ENCODE measurements around the gene NXNL1.

Gene NXNL1

DNA sequence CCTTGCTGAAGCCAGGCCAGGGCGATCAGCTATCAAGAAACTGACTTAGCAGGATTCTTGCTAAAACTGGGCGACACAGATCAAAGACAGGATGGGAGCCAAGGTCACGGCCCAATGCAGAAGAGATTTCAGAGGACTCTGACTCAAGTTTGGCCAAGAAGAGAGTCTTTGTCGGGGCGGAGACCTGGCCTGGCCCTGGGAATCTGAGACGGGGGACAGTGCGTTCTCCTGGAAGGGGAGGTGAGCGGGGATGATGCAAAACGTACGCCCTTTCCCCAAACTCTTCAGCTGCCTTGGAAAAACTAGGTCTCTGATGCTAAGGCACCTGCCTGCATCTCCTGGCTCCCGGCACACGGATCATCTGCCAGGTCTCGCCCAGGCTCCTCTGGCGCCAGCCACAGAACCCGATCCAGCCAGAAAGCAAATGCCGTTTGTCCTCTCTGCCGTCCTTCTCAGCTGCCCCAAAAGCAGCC, 31.0 kb downstream of the NXNL1 start:
- no peak overlapping the region for H3K9ac ChIP-seq (ENCODE audit: low read length)
- H3K27me3 ChIP-seq (replicated peaks; ENCODE audit: control insufficient read depth, insufficient read depth, low read length) = no peaks in the 10 kb centered on the region

DNA sequence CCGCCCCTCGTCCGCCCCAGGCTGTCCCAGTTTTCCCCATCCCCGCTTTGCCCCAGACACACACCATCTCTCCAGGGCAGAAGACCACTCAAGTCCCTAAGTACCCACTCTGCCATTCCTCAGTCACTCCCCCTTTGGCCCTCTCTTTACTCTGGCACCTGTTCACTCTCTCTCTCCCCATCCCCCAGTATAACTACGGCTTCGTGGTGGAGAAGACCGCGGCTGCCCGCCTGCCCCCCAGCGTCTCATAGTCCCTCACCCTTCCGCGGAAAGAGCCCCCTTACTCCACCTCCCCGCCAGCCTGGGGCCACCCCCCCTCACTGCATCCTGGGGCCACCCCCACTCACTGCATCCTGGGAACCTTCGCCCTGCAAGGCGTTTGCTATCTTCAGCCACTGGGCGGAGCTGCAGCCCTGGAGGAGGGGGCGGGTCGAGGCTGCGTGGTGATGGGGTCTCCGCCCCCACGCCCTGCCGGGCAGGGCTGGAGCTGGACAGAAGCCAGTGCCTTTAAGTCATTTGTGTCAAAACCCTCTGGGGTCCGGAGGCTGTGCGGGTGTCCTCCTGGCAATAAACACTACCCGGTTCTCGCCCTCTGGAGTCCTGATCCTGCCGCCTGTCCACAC, 35.9 kb downstream of the NXNL1 start:
- peak; percentile 19 for DNase-seq (ENCODE audit: low read depth)
- no peak overlapping the region for H3K4me3 ChIP-seq (ENCODE audit: low read length)
- no peaks in the 10 kb centered on the region for H3K9me3 ChIP-seq (ENCODE audit: control insufficient read depth, low read length)
- no peak overlapping the region for H3K9ac ChIP-seq (ENCODE audit: low read length)
- H3K36me3 ChIP-seq (ENCODE audit: control insufficient read depth, insufficient read depth, low read length, severe bottlenecking) = peaks cover 6% of the 10 kb centered on the region
- H3K4me1 ChIP-seq (ENCODE audit: control insufficient read depth, insufficient read depth, low read length) = peaks cover 12% of the 10 kb centered on the region
- no peaks in the 10 kb centered on the region for H3K27me3 ChIP-seq (replicated peaks; ENCODE audit: control insufficient read depth, insufficient read depth, low read length)

More for the DNA sequence above, 31.0 kb downstream of the NXNL1 start:
- H3K9me3 ChIP-seq (ENCODE audit: control insufficient read depth, low read length) = no peaks in the 10 kb centered on the region
- H3K4me1 ChIP-seq (ENCODE audit: control insufficient read depth, insufficient read depth, low read length) = peaks cover 9% of the 10 kb centered on the region
- H3K36me3 ChIP-seq (ENCODE audit: control insufficient read depth, insufficient read depth, low read length, severe bottlenecking) = no peaks in the 10 kb centered on the region
- no peak overlapping the region for H3K4me3 ChIP-seq (ENCODE audit: low read length)
- no peak for DNase-seq (ENCODE audit: low read depth)

DNA sequence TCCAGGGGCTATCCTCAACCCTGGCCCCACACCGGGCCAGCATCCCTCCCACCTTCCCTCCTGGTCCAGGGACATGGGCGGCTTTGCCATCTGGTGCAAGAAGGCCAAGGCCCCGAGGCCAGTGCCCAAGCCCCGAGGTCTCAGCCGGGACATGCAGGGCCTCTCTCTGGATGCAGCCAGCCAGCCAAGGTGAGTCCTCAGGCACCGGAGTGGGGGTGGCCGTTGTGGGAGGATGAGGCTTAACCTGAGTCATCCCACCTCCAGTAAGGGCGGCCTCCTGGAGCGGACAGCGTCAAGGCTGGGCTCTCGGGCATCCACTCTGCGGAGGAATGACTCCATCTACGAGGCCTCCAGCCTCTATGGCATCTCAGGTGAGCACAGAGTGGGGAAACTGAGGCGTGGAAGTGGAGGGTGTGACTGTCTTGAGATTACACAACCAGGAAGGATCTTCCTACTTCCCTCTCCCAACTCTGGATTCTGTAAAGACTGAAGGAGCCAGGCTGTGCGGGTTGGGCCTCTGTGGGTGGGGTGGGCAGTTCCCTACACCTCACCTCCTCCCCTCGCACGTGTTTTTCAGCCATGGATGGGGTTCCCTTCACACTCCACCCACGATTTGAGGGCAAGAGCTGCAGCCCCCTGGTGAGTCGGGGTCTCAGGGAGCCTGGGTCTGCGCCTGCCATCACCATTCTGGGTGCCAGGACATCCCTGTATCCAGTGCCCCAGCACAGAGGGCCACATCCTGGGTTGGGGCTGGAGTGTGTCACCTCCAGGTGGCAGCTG, 37.1 kb downstream of the NXNL1 start:
- no peaks in the 10 kb centered on the region for H3K27me3 ChIP-seq (replicated peaks; ENCODE audit: control insufficient read depth, insufficient read depth, low read length)
- DNase-seq (ENCODE audit: low read depth) = no peak
- H3K9me3 ChIP-seq (ENCODE audit: control insufficient read depth, low read length) = no peaks in the 10 kb centered on the region
- peaks cover 14% of the 10 kb centered on the region for H3K4me1 ChIP-seq (ENCODE audit: control insufficient read depth, insufficient read depth, low read length)
- no peak overlapping the region for H3K4me3 ChIP-seq (ENCODE audit: low read length)
- peaks cover 6% of the 10 kb centered on the region for H3K36me3 ChIP-seq (ENCODE audit: control insufficient read depth, insufficient read depth, low read length, severe bottlenecking)
- no peak overlapping the region for H3K9ac ChIP-seq (ENCODE audit: low read length)

DNA sequence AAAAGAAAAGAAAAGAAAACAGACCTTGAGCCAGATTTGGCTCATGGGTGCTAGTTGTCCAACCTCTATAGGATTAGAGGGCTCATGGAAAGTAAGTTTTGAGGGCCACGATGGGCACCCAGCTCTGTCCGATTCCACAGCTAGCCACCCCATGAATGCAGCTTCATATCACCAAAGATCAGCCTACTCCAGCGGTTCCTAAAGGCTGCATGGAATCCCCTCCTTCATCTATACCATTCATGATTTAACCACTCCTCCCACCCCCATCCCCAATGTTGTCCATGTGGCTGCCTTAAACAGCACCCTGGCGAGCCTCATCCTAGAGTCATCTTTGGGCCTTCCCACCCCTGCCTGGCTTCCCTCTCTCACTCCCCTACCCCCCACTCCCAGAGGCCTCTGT, 38.8 kb downstream of the NXNL1 start:
- H3K36me3 ChIP-seq (ENCODE audit: control insufficient read depth, insufficient read depth, low read length, severe bottlenecking) = peaks cover 6% of the 10 kb centered on the region
- no peak overlapping the region for H3K4me3 ChIP-seq (ENCODE audit: low read length)
- H3K27me3 ChIP-seq (replicated peaks; ENCODE audit: control insufficient read depth, insufficient read depth, low read length) = no peaks in the 10 kb centered on the region
- no peak overlapping the region for H3K9ac ChIP-seq (ENCODE audit: low read length)
- H3K4me1 ChIP-seq (ENCODE audit: control insufficient read depth, insufficient read depth, low read length) = peaks cover 15% of the 10 kb centered on the region
- H3K9me3 ChIP-seq (ENCODE audit: control insufficient read depth, low read length) = no peaks in the 10 kb centered on the region
- DNase-seq (ENCODE audit: low read depth) = no peak

DNA sequence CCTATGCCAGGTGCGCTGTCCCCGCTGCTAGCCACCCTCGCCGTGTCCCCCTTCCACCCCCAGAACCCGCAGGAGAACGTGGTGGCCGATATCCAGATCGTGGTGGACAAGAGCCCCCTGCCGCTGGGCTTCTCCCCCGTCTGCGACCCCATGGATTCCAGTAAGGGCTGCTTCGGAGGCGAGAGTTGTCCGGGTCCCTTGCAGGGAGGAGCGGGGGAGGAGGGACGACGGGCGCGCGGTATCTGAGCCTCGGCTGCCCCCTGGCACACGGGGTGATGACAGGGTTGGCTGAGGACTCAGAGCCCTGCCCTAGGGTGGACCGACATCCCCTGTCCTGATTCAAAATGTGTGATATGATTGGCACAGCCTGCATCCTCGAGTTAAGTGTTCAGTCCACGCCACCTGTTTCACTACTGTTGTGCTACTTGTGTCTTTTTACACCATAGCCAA, 40.2 kb downstream of the NXNL1 start:
- no peak for DNase-seq (ENCODE audit: low read depth)
- H3K36me3 ChIP-seq (ENCODE audit: control insufficient read depth, insufficient read depth, low read length, severe bottlenecking) = peaks cover 6% of the 10 kb centered on the region

DNA sequence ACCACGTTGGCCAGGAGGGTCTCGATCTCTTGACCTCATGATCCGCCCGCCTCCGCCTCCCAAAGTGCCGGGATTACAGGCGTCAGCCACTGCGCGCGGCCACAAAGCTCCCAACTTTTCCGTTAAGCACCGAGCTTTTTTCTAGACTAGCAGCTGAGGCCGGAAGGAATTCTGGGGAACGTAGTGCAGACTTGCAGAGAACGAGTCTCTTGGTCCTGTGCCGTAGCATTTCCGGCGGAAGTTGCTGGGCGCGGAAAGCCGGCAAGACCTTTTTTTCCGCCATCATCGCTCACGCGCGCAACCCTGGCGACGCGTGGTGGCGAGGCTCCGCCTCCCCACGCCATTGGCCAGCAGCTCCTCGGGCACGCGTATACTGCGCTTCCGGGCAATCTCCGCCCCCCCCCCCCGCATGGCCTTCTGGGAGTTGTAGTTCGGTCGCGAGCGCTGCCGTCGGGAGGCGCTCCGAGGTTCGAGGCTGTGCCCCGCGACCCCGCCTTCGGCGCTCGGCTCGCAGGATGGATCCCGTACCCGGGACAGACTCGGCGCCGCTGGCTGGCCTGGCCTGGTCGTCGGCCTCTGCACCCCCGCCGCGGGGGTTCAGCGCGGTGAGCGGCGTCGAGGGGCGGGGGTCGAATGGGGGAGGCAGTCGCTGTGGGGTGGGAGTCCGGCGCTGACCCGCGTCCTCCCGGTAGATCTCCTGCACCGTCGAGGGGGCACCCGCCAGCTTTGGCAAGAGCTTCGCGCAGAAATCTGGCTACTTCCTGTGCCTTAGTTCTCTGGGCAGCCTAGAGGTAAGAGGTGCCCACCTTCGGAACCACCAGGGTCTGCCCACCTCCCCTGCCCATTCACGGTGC, 40.9 kb downstream of the NXNL1 start, which contains the start of gene MVB12A:
MVB12A (plus strand) TSS at position 427 of the 854 bp plus-strand sequence; CDS start at position 516, 89 bp downstream.
- H3K4me1 ChIP-seq (ENCODE audit: control insufficient read depth, insufficient read depth, low read length) = peaks cover 18% of the 10 kb centered on the region
- peaks cover 6% of the 10 kb centered on the region for H3K36me3 ChIP-seq (ENCODE audit: control insufficient read depth, insufficient read depth, low read length, severe bottlenecking)
- peak; percentile 99 for DNase-seq (ENCODE audit: low read depth)
- H3K27me3 ChIP-seq (replicated peaks; ENCODE audit: control insufficient read depth, insufficient read depth, low read length) = no peaks in the 10 kb centered on the region
- H3K9me3 ChIP-seq (ENCODE audit: control insufficient read depth, low read length) = no peaks in the 10 kb centered on the region
- H3K4me3 ChIP-seq (ENCODE audit: low read length) = peak within 1 kb of the TSS; percentile 96
- peak within 1 kb of the TSS; percentile 90 for H3K9ac ChIP-seq (ENCODE audit: low read length)

More for the DNA sequence above, 40.2 kb downstream of the NXNL1 start:
- no peaks in the 10 kb centered on the region for H3K27me3 ChIP-seq (replicated peaks; ENCODE audit: control insufficient read depth, insufficient read depth, low read length)
- H3K4me1 ChIP-seq (ENCODE audit: control insufficient read depth, insufficient read depth, low read length) = peaks cover 18% of the 10 kb centered on the region
- H3K9ac ChIP-seq (ENCODE audit: low read length) = peak overlapping the region; percentile 90
- peak overlapping the region; percentile 96 for H3K4me3 ChIP-seq (ENCODE audit: low read length)
- no peaks in the 10 kb centered on the region for H3K9me3 ChIP-seq (ENCODE audit: control insufficient read depth, low read length)

DNA sequence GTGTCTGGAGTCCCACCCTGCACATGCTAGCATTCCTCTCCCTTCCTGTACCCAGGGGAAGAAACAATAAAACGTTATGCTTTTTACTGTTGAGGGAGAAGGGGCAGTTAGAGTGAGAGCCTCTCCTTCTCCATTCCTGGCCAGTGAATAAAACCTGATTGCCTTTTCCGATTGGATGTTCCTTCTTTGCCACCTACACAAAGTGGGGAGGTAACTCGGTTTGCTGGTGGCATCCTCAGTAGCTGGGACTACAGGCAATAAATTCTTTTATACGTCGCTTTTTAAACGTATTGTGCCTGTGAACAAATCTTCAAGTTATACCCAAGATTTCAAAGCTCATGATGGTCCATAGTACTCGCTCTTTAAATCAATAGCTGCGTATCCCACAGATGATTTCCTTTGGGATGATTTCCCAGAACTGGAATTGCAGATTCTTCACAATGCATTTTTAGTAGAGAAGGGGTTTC, 41.5 kb downstream of the NXNL1 start:
- Histone ChIP-seq H3K9me3 (ENCODE audit: control insufficient read depth, low read length) (no peaks in the 10 kb centered on the region), H3K4me3 (ENCODE audit: low read length) (peak overlapping the region; percentile 82), H3K27me3 (replicated peaks; ENCODE audit: control insufficient read depth, insufficient read depth, low read length) (no peaks in the 10 kb centered on the region), H3K36me3 (ENCODE audit: control insufficient read depth, insufficient read depth, low read length, severe bottlenecking) (peaks cover 6% of the 10 kb centered on the region), H3K9ac (ENCODE audit: low read length) (peak overlapping the region; percentile 86), H3K4me1 (ENCODE audit: control insufficient read depth, insufficient read depth, low read length) (peaks cover 18% of the 10 kb centered on the region)
- no peak for DNase-seq (ENCODE audit: low read depth)

DNA sequence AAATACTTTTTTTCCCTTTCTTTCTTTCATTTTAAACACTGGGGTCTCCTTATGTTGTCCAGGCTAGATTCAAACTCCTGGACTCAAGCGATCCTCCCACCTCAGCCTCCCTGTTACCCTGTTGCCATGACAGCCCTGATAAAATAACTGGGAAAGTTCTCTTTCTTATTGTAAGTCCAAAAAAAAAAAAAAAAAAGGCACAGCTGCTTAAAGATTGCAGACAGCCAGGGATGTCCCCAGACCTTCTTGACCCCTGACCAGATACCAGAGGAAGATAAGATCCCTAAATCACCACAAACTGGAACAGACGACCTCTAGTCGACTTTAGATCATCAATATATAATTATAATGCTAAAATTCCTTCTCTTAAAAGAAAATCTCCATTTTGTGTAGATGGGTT, 42.0 kb downstream of the NXNL1 start:
- peaks cover 4% of the 10 kb centered on the region for H3K36me3 ChIP-seq (ENCODE audit: control insufficient read depth, insufficient read depth, low read length, severe bottlenecking)
- no peaks in the 10 kb centered on the region for H3K27me3 ChIP-seq (replicated peaks; ENCODE audit: control insufficient read depth, insufficient read depth, low read length)
- H3K9ac ChIP-seq (ENCODE audit: low read length) = peak overlapping the region; percentile 86
- no peaks in the 10 kb centered on the region for H3K9me3 ChIP-seq (ENCODE audit: control insufficient read depth, low read length)
- DNase-seq (ENCODE audit: low read depth) = no peak
- peaks cover 18% of the 10 kb centered on the region for H3K4me1 ChIP-seq (ENCODE audit: control insufficient read depth, insufficient read depth, low read length)
- H3K4me3 ChIP-seq (ENCODE audit: low read length) = peak overlapping the region; percentile 82

DNA sequence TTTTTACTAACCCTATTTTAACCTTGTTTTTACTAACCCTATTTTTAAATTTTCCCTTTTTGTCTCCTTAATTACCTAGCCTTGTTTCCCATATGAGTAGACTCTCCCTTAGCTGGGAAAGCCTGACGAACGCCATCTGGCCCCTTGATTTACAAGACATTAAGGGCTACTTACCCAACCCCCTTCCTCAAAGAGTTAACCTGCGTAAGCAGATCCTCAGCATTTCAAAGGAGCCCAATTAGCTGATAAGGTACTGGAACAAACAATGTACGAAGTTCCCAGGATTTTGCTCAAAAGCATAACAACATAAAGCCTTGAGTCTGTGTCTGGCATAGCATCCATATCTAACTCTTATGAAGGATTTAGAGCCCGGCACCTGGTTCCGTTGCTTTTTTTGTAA, 45.6 kb downstream of the NXNL1 start:
- Histone ChIP-seq H3K27me3 (replicated peaks; ENCODE audit: control insufficient read depth, insufficient read depth, low read length) (no peaks in the 10 kb centered on the region), H3K36me3 (ENCODE audit: control insufficient read depth, insufficient read depth, low read length, severe bottlenecking) (no peaks in the 10 kb centered on the region)
- no peak for DNase-seq (ENCODE audit: low read depth)

DNA sequence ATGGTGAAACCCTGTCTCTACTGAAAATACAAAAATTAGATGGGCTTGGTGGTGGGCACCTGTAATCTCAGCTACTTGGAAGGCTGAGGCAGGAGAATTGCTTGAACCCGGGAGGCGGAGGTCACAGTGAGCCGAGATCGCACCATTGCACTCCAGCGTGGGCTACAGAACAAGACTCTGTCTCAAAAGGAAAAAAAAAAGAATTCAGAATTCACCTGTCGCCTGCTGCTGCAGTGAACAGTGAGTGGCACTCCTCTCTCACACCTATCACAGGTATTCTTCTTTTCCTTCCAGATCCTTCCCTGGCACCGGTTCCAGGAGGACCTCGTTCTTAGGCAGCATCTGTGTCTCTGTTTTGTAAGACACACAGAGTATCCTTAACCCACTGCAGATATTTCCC, 46.6 kb downstream of the NXNL1 start:
- Histone ChIP-seq H3K9ac (ENCODE audit: low read length) (no peak overlapping the region), H3K4me3 (ENCODE audit: low read length) (no peak overlapping the region), H3K27me3 (replicated peaks; ENCODE audit: control insufficient read depth, insufficient read depth, low read length) (no peaks in the 10 kb centered on the region), H3K9me3 (ENCODE audit: control insufficient read depth, low read length) (no peaks in the 10 kb centered on the region), H3K36me3 (ENCODE audit: control insufficient read depth, insufficient read depth, low read length, severe bottlenecking) (no peaks in the 10 kb centered on the region), H3K4me1 (ENCODE audit: control insufficient read depth, insufficient read depth, low read length) (peaks cover 9% of the 10 kb centered on the region)
- no peak for DNase-seq (ENCODE audit: low read depth)

More for the DNA sequence above, 45.6 kb downstream of the NXNL1 start:
- no peaks in the 10 kb centered on the region for H3K9me3 ChIP-seq (ENCODE audit: control insufficient read depth, low read length)
- peaks cover 12% of the 10 kb centered on the region for H3K4me1 ChIP-seq (ENCODE audit: control insufficient read depth, insufficient read depth, low read length)
- H3K4me3 ChIP-seq (ENCODE audit: low read length) = no peak overlapping the region
- peak overlapping the region; percentile 60 for H3K9ac ChIP-seq (ENCODE audit: low read length)

DNA sequence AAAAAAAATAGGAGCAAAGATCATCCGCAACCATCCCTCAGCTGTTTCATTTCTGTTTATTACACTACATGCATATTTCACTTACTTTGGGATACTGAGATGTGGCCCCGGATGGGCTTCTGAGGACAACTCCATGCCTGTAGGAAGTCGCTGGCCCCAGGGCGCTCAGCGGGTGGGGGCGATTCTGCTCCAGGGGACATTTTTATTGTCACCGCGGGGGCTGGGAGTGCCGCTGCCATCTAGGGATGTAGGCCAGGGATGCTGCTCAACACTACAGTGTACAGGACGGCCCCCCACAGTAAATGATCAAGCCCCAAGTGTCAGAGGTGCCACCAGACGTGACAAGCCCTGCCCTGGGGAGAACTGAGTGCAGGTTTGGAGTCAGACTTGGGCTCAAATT, 48.9 kb downstream of the NXNL1 start:
- no peak for DNase-seq (ENCODE audit: low read depth)
- Histone ChIP-seq H3K4me3 (ENCODE audit: low read length) (no peak overlapping the region), H3K9ac (ENCODE audit: low read length) (no peak overlapping the region), H3K4me1 (ENCODE audit: control insufficient read depth, insufficient read depth, low read length) (peaks cover 4% of the 10 kb centered on the region), H3K36me3 (ENCODE audit: control insufficient read depth, insufficient read depth, low read length, severe bottlenecking) (no peaks in the 10 kb centered on the region), H3K9me3 (ENCODE audit: control insufficient read depth, low read length) (no peaks in the 10 kb centered on the region), H3K27me3 (replicated peaks; ENCODE audit: control insufficient read depth, insufficient read depth, low read length) (no peaks in the 10 kb centered on the region)

Measured in adipocyte (in vitro differentiated cells).